C4-2B (cell line): ENCODE measurements around the gene MEX3A.

ENCODE experiments used
- H3K27ac ChIP-seq: fragments of 450-650 bp; 2 replicates; pipeline ENCODE4 v1.5.1; 2017
- CTCF ChIP-seq: fragments of 450-650 bp; conservative IDR thresholded peaks from 2 replicates; pipeline ENCODE4 v1.5.1; 2017; ENCODE audit warnings: mild to moderate bottlenecking
- ZFX ChIP-seq: fragments of 450-650 bp; IDR thresholded peaks from 2 replicates; pipeline ENCODE4 v1.6.1; 2017

MEX3A gene

GRCh38 chr1:156110252-156110651 is 28.0 kb upstream of the MEX3A start:
- no peak overlapping the region for H3K27ac ChIP-seq
- TF ChIP-seq ZFX (no peak), CTCF (no peak)

- no peak for TF ChIP-seq ZFX
- no peak for TF ChIP-seq CTCF
- no peak overlapping the region for H3K27ac ChIP-seq
Measured at GRCh38 chr1:156108664-156109241, 26.5 kb upstream of the MEX3A start.

GRCh38 chr1:156108057-156108456 is 25.8 kb upstream of the MEX3A start:
- no peak overlapping the region for H3K27ac ChIP-seq
- TF ChIP-seq ZFX (no peak), CTCF (no peak)

GRCh38 chr1:156106624-156107488 is 24.6 kb upstream of the MEX3A start:
- H3K27ac ChIP-seq = no peak overlapping the region
- TF ChIP-seq CTCF = no peak
- TF ChIP-seq ZFX = no peak

- peak overlapping the region; percentile 5; the same call in 1 of the 2 replicates for H3K27ac ChIP-seq
- TF ChIP-seq ZFX (no peak), CTCF (no peak)
Measured at GRCh38 chr1:156104861-156105832, 22.9 kb upstream of the MEX3A start.

- peak overlapping the region; percentile 5; the same call in 1 of the 2 replicates for H3K27ac ChIP-seq
- no peak for TF ChIP-seq CTCF
- TF ChIP-seq ZFX = no peak
Measured at GRCh38 chr1:156104065-156104810, 22.0 kb upstream of the MEX3A start.
